GM23248 (cell line): ENCODE measurements around the gene MEF2A. TPM values are rescaled to one million over a fixed set of nuclear protein-coding genes. Genes with fewer than 3 reads are reported as not detected.

ENCODE experiments used
- DNase-seq: peaks from one replicate; pipeline ENCODE4 v3.0.0-alpha.2; 2015
- H2AFZ ChIP-seq: fragments of 200-600 bp; sonication (generic); 2 replicates; pipeline ENCODE4 v1.6.1; 2016; ENCODE audit warnings: antibody characterized with exemption
- H3F3A ChIP-seq: fragments of 200-600 bp; sonication (generic); 2 replicates; pipeline ENCODE4 v1.6.1; 2016; ENCODE audit warnings: mild to moderate bottlenecking, antibody characterized with exemption, mixed run types; ENCODE audit not compliant: insufficient read depth
- H3K27ac ChIP-seq: fragments of 200-600 bp; sonication (generic); 2 replicates; pipeline ENCODE4 v1.5.1; 2016; ENCODE audit warnings: mild to moderate bottlenecking
- H3K27me3 ChIP-seq: fragments of 200-600 bp; sonication (generic); replicated peaks from 2 replicates; pipeline ENCODE4 v1.6.1; 2016; ENCODE audit warnings: mild to moderate bottlenecking; ENCODE audit not compliant: insufficient read depth
- H3K36me3 ChIP-seq: fragments of 200-600 bp; sonication (generic); 2 replicates; pipeline ENCODE4 v1.6.1; 2016; ENCODE audit warnings: low read depth, mild to moderate bottlenecking
- H3K4me1 ChIP-seq: fragments of 200-600 bp; sonication (generic); 2 replicates; pipeline ENCODE4 v1.6.1; 2016; ENCODE audit warnings: mild to moderate bottlenecking; ENCODE audit not compliant: insufficient read depth
- H3K4me2 ChIP-seq: fragments of 200-600 bp; sonication (generic); one replicate; pipeline ENCODE4 v1.6.1; 2016; ENCODE audit warnings: mild to moderate bottlenecking; ENCODE audit not compliant: unreplicated experiment
- H3K4me3 ChIP-seq: fragments of 200-600 bp; sonication (generic); 2 replicates; pipeline ENCODE4 v1.5.1; 2016; ENCODE audit warnings: mild to moderate bottlenecking
- H3K79me2 ChIP-seq: fragments of 200-600 bp; sonication (generic); 2 replicates; pipeline ENCODE4 v1.6.1; 2016; ENCODE audit warnings: mild to moderate bottlenecking; ENCODE audit not compliant: insufficient read depth
- H3K9ac ChIP-seq: fragments of 200-600 bp; sonication (generic); 2 replicates; pipeline ENCODE4 v1.6.1; 2016; ENCODE audit warnings: mild to moderate bottlenecking
- H3K9me2 ChIP-seq: fragments of 200-600 bp; sonication (generic); 2 replicates; pipeline ENCODE4 v1.6.1; 2016; ENCODE audit warnings: mixed run types, mild to moderate bottlenecking, moderate library complexity; ENCODE audit not compliant: insufficient read depth
- H3K9me3 ChIP-seq: fragments of 200-600 bp; sonication (generic); one replicate; pipeline ENCODE4 v1.6.1; 2017; ENCODE audit warnings: low read depth
- H4K20me1 ChIP-seq: fragments of 200-600 bp; sonication (generic); 2 replicates; pipeline ENCODE4 v1.6.0; 2016; ENCODE audit not compliant: insufficient read depth
- EZH2 ChIP-seq: fragments of 200-600 bp; sonication (generic); IDR thresholded peaks from 2 replicates; pipeline ENCODE4 v1.6.1; 2018; ENCODE audit warnings: antibody characterized with exemption, mild to moderate bottlenecking; ENCODE audit not compliant: insufficient read depth, poor library complexity, severe bottlenecking
- EZH2phosphoT487 ChIP-seq: fragments of 200-600 bp; sonication (generic); IDR thresholded peaks from 2 replicates; pipeline ENCODE4 v1.6.1; 2018; ENCODE audit warnings: antibody characterized with exemption, moderate library complexity, mild to moderate bottlenecking, low read depth; ENCODE audit not compliant: insufficient read depth
- WGBS, 2 experiments: methylation state at CpG; one replicate each; pipeline ENCODE4 v1.1.6; 2015 to 2017; ENCODE audit warnings: low lambda C conversion rate in 2 of 2, low coverage in 1 of 2; ENCODE audit errors: missing lambda C conversion rate in 2 of 2; 5-methylcytosine and 5-hydroxymethylcytosine counted together
- in situ Hi-C: fragments of 300-500 bp; cut with MboI; formaldehyde crosslinking; loops from 2 replicates; pipeline ENCODE4 v1.15.0; 2020
- polyA plus RNA-seq: library from polyadenylated mRNA; unstranded; fragments of >200 nt; fragmentation: Nextera tagmentation; extraction: Ambion mirVana; gene quantifications from 2 replicates; pipeline ENCODE4 v1.2.1, GENCODE V29; 2016
- total RNA-seq: library from RNA; depleted of rRNA; stranded (reverse); fragments of >200 nt; shearing (Covaris generic); gene quantifications from 2 replicates; pipeline ENCODE4 v1.2.3, GENCODE V29; 2014

MEF2A gene
- total and polyA plus RNA-seq, 2 experiments from 2014 or later: 24.3 to 37.8 TPM

DNA sequence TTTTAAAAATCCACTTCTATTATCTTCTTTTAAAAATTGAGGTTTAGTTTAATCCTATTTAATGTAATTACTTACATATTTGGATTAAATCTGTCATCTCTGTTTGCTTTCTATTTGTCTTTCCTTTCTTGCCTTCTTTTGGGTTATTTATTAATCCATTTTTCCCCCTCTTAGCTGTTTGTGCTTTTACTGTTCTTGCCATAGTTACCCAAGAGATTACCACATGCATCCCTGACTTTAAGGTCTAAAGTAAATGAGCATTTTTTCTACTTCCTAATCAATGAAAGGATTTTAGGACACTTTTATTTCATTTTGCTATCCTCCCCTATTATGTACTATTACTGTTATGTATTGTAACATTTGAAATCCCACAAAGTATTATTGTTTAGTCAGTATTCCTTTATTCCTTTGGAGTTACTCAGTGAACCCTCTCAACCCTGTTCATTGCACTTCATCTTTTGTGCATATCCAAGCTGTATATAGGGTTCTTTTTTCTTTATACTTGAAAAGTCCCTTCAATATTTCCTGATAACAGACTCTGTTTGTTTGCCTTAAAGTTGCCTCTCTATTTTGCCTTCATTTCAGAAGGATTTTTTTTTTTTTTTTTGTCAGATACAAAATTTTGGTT lies 62.7 kb downstream of the MEF2A start:
- H3K27me3 ChIP-seq: no peaks in the 10 kb centered on the region
- H3K79me2 ChIP-seq: peaks cover 100% of the 10 kb centered on the region
- no peak overlapping the region for H3K9ac ChIP-seq
- H4K20me1 ChIP-seq: peaks cover 4% of the 10 kb centered on the region; the same call in 1 of the 2 replicates
- no peak overlapping the region for H3K4me2 ChIP-seq
- no peaks in the 10 kb centered on the region for H3K9me2 ChIP-seq
- in situ Hi-C loops: no loop called here
- no peaks in the 10 kb centered on the region for H3K4me1 ChIP-seq
- H2AFZ ChIP-seq: no peak overlapping the region
- DNase-seq: no peak
- no peaks in the 10 kb centered on the region for H3K9me3 ChIP-seq
- peaks cover 3% of the 10 kb centered on the region; the same call in 1 of the 2 replicates for H3K36me3 ChIP-seq
- no peak for TF ChIP-seq EZH2phosphoT487
- TF ChIP-seq EZH2: no peak
- H3K27ac ChIP-seq: no peak overlapping the region
- no peak overlapping the region for H3K4me3 ChIP-seq
- 0 out of 2 replicates have a peak, but pooled peaks cover under 1% of the 10 kb centered on the region for H3F3A ChIP-seq

GRCh38 chr15:99630607-99631131 lies 64.9 kb downstream of the MEF2A start:
- in situ Hi-C loops: no loop called here
- H3K4me3 ChIP-seq: no peak overlapping the region
- no peaks in the 10 kb centered on the region for H3K27me3 ChIP-seq
- no peaks in the 10 kb centered on the region for H3K4me1 ChIP-seq
- no peak overlapping the region for H3K4me2 ChIP-seq
- H2AFZ ChIP-seq: no peak overlapping the region
- 90 to 91% methylated on average over 7 of the region's 7 CpGs for WGBS, 2 experiments
- no peak overlapping the region for H3K27ac ChIP-seq
- peaks cover 7% of the 10 kb centered on the region; the same call in 1 of the 2 replicates for H3K36me3 ChIP-seq
- peaks cover 98% of the 10 kb centered on the region for H3K79me2 ChIP-seq
- no peaks in the 10 kb centered on the region for H3F3A ChIP-seq
- no peaks in the 10 kb centered on the region for H3K9me2 ChIP-seq
- TF ChIP-seq EZH2phosphoT487: no peak
- no peak overlapping the region for H3K9ac ChIP-seq
- peaks cover 4% of the 10 kb centered on the region; the same call in 1 of the 2 replicates for H4K20me1 ChIP-seq
- no peaks in the 10 kb centered on the region for H3K9me3 ChIP-seq
- no peak for DNase-seq

GRCh38 chr15:99631255-99631654 lies 65.5 kb downstream of the MEF2A start:
- no peak overlapping the region for H3K27ac ChIP-seq
- no peaks in the 10 kb centered on the region for H3K27me3 ChIP-seq
- H3K9me2 ChIP-seq: no peaks in the 10 kb centered on the region
- in situ Hi-C loops: no loop called here
- TF ChIP-seq EZH2 (no peak), EZH2phosphoT487 (no peak)
- H4K20me1 ChIP-seq: peaks cover 2% of the 10 kb centered on the region; the same call in 1 of the 2 replicates
- H3K4me1 ChIP-seq: no peaks in the 10 kb centered on the region
- H3K79me2 ChIP-seq: peaks cover 98% of the 10 kb centered on the region
- no peak overlapping the region for H2AFZ ChIP-seq
- H3K36me3 ChIP-seq: peaks cover 7% of the 10 kb centered on the region; the same call in 1 of the 2 replicates
- no peak overlapping the region for H3K4me3 ChIP-seq
- no peak overlapping the region for H3K9ac ChIP-seq
- 45 to 49% methylated on average over 2 of the region's 2 CpGs for WGBS, 2 experiments
- no peaks in the 10 kb centered on the region for H3K9me3 ChIP-seq
- H3F3A ChIP-seq: no peaks in the 10 kb centered on the region
- DNase-seq: no peak
- no peak overlapping the region for H3K4me2 ChIP-seq

DNA sequence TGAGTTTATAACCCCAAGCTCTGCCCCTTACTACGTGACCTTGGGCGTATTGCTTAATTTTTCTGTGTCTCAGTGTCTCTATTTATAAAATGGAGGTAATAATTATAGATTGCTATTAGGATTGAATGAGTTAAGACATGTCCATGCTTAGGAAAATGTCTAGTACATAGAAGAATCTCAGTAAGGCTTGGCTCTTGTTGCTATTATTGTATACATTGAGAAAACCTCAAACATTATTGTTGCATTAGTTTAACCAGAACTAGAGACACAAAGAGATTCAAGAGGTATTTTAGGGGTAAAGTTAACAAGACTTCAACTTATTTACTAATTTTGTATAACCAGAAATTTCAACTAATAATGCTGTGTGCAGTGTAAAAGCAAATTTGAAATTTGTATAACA lies 66.7 kb downstream of the MEF2A start:
- Histone ChIP-seq H3K9me2 (no peaks in the 10 kb centered on the region), H3K4me2 (no peak overlapping the region), H3K27me3 (no peaks in the 10 kb centered on the region), H3K79me2 (peaks cover 98% of the 10 kb centered on the region), H3K36me3 (peaks cover 7% of the 10 kb centered on the region; the same call in 1 of the 2 replicates), H3K4me1 (no peaks in the 10 kb centered on the region), H2AFZ (no peak overlapping the region), H3K9me3 (no peaks in the 10 kb centered on the region), H4K20me1 (no peaks in the 10 kb centered on the region; the same call in 1 of the 2 replicates), H3K4me3 (no peak overlapping the region), H3K9ac (no peak overlapping the region), H3F3A (no peaks in the 10 kb centered on the region), H3K27ac (no peak overlapping the region)
- TF ChIP-seq EZH2 (no peak), EZH2phosphoT487 (no peak)
- 99 to 100% methylated on average over 2 of the region's 2 CpGs for WGBS, 2 experiments
- in situ Hi-C loops: no loop called here
- no peak for DNase-seq
